KG1 (cell line): ENCODE data around the gene PPL.

Experiments
- DNase-seq: peaks from one replicate; lab custom pipeline; 2025; lab: John Stamatoyannopoulos, UW

PPL gene

DNA sequence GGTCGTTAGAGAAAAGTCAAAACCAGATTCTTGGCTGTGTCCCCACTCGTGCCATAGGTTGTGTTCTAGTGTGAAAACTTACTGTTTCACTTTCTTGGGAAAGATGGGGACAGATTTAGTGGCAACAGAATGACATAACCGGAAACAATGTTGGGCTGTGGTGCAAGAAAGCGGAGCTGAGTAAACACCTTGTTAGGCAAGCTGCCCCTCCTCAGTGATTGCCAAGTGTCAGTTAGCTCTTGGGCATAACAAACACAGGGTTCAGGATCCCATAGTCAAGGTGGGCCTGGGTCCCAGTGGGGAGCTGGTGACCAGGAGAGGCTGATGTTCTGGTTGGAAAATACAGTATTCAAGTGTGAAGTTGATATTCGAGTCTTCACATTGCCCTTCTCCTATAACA lies 74.3 kb downstream of the PPL start:
- no peak for DNase-seq

DNA sequence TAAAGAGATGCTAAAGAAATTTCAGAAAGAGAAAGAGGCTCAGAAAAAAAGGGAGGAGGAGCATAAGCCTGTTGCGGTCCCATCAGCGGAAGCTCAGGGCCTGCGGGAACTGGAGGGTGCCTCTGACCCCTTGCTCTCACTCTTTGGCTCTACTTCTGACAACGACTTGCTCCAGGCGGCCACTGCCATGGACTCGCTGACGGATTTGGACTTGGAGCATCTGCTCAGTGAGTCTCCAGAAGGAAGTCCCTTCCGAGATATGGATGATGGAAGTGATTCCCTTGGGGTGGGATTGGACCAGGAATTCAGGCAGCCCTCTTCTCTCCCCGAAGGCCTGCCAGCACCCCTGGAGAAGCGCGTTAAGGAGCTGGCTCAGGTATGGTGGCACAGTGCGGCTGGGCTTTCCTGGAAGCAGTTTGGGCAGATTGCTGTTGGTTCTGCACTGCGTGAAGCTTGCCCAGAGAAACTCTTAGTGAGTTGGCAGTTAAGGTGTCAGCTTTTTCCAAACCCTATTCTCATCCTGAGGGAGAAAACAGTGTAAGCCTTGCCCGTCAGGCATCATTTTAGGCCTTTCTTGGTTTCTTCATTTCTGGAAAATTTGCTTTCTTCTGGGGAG lies 76.1 kb downstream of the PPL start:
- DNase-seq, result no peak

DNA sequence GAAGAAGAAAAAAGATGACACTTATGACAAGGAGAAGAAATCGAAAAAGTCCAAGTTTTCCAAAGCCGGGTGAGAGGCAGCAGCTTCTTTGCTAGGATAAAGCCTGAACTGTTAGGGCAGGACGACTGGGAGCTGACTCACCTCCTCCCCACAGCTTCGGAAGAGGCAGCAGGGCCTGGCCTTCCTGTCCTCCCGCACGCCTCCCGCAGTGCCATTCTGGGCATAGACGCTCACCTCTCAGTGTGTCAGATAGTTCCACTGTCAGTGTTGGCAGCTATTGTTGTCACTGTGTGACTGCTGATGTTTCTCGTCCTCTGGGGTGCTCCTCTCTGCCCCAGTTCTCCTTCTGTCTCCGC lies 77.1 kb downstream of the PPL start:
- no peak for DNase-seq

DNA sequence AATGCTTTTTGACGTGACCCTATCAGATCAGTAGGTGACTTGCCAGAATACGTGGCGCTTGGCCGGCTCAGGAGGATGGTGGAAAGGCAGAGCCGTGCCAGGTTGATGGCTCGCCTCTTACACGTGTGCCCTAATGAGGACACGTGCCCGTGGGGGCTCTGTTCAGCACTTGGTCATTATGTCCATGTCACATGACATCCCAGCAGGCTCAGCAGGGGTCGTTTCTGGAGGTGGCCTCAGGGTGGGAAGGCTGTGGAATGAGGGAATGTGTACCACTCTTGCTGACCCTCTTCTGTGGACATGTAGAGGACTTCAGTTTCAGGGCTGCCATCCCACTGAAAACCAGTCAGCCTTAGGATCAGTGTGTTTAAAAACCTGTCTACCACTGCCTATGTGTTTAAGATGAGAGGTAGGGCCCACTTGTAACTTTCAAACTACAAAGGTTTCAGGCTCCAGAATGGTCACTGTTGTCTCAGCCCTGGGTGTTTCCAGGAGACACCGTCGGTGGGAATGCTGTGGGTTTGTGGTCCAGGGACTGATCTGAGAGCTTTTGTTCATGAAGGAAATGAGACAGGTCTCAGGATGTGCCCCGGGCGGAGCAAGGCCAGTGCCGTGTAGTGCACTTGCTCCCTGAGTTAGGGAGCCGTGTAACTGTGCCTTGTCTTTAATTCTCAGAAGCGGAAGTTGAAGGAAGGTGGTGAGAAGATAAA lies 77.6 kb downstream of the PPL start:
- no peak for DNase-seq

DNA sequence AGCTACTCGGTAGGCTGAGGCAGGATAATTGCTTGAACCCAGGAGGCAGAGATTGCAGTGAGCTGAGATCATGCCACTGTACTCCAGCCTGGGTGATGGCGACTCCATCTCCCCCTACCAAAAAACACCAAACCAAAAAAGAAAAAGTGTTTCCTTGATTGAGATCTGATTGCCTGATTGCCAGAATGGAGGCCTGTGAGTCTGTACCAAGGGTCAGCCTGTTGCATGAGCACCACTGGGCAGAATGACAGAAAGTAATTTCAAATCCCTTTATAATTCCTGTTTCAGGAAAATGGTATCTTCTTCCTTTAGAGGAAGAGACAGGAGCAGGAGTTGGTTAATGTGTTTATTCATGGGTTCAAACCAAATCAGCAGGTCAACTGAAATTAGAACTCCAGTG lies 81.1 kb downstream of the PPL start:
- no peak for DNase-seq

DNA sequence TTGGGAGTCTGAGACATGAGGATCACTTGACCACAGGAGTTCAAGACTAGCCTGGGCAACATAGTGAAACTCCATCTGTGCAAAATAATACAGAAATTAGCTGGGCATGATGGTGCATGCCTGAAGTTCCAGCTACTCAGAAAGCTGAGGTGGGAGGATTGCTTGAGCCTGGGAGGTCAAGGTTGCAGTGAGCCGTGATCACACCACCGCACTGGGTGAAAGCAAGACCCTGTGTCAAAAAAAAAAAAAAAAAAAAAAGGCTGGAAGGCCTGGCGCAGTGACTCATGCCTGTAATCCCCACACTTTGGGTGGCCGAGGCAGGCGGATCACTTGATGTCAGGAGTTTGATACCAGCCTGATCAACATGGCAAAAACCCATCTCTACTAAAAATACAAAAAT lies 81.6 kb downstream of the PPL start:
- DNase-seq, result no peak

DNA sequence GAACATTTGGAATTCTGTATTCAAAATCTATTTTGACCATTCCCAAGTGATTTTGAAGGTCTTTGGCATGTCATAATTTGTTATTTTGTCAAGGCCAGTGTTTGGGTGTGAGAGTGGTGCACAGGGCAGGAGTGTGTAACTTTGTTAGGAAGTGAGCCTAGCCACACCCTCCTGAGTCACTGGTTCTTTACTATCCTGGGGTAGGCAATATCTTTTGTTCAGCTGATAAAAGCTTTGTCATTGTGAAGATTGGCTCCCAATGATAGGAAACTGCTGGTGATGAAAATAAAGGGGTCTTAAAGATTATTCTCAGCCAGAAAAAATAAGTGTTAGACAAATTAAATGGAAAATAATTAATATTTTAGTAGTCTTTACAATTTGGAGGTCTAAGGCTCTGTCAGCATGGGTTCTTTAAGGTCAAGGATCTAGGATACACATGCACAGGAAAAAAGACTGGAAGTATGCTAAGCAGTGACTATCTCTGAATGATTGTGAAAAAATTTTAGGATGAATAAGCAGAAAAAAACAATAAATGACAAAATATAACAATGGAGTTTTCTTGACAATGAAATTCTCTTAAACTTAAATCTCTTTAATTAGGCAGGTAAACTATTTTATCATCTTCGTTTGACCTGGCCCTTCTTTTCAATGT lies 84.6 kb downstream of the PPL start:
- DNase-seq, result no peak

DNA sequence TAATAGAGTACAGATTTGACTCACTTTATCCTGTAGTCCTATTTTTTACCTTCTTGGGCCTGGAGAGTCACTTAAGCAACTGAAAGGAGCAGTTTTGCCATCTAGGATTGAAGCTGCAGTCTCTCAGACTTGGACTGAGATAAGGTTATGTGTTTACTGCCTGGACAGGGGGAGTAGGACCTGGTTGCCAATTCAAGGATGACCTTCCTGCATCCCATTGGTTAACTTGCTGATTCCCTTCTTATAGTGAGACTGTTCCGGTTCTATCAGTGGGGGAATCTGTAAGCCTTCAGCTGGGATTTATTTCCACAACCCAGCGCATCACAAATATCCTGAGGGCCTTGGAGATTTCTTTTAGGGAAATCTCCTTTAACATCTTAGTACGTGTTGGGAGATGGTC lies 86.7 kb downstream of the PPL start:
- no peak for DNase-seq

DNA sequence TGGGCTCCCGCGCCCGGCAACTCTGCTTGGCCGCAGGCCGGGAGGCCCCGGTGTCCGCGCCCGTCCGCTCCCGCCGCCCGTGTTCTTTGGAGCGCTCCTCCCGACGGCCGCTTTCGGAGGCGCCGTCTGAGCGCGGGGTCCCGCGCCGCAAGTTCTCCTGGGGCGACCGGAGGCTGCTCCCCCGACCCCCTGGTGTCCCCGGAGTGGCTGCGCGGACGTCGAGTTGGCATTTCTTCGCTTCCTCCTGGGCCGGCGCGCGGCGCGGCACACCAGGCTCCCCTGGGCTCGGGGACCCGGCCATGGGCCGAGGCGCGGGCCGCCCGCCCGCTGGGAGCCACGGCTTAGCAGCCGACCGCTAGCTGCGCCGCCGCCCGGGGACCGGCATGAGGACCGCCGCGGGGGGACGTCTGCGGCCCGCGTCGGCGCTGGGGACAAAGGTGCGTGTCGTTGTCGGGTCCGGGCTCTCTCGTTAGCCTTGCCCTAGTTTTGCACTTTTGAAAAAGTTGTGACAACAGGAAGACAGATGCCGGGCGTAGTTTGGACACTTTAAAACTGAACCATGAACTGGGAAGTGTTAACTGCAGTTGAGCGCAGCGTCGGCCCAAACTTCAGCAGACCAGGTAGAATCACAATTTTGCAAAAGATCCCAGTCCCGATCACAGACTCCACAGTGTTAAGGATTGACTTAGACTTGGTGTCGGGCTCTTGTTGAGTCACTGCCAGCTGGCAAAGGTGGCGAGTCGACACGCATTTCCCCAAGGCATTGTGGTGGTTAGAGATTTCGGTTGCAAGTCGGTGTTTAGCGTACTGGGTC lies 89.0 kb downstream of the PPL start:
- peak; percentile 23 for DNase-seq

DNA sequence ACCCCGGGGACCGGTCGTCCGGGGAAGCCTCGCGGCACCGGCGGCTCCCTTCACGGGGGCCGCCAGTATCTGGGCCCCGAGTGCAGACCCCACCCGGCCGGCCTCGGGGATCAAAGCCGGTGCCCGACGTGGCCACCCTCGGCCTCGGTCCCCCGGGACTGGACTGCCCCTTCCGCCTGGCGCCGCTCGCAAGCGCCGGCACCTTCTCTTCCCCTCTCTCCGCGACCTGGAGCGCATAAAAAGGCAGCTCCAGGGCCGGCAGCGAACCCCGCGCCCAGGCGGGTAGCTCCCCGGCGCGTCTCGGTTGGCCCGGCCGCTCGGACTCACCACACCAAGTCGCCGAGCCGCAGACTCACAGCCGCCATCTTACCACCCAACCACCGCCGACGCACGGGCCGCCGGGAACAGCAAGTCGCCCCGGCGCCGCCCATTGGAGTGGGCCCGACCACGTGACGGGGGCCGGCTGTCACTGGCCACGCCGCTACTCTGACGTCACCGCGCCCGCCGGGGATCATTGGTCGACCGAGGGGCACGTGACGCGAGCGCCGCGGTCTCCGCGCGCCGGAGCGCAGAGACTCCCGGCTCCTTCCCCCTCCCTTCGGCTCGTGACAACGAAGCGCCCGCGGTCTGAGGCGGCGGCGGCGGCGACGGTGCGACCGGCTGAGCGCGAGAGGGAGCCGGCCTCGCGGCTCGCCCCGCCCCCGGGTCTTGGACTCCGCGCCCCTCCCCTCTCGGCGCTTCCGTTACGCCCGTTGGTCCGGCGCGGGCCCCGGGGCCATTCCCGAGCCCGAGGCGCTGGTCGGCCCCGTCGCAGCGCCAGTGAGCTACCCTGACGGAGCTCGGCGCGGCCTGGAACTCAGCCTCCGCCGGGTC lies 89.8 kb downstream of the PPL start, which contains the start of the genes GLYR1 and UBN1:
TSS of gene GLYR1 (minus strand) at position 388 of the 873 bp plus-strand sequence. CDS start at position 365, 23 bp downstream.
TSS of gene UBN1 (plus strand) at position 581 of the 873 bp plus-strand sequence. CDS start 5,437 bp downstream, outside the sequence.
- DNase-seq, result peak; percentile 98

DNA sequence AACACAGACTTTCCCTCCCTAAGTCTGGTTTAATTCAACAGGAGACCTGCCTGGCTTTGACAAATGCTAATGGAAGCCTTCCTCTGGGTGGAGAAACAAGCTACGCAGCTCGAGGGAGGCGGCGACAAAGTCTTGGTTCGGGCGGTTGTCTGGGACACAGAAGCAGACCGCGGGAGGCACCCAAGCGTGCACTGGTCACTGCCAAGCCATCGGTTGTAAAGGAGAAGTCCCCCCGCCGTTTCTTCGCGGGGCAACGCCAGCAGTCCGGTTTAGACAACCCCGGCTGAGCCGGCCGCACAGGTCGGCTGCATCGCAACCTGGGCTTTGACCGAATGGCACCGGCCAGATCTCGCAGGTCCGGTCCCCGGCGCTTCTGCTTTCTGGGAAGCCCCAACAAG lies 90.4 kb downstream of the PPL start:
- no peak for DNase-seq

DNA sequence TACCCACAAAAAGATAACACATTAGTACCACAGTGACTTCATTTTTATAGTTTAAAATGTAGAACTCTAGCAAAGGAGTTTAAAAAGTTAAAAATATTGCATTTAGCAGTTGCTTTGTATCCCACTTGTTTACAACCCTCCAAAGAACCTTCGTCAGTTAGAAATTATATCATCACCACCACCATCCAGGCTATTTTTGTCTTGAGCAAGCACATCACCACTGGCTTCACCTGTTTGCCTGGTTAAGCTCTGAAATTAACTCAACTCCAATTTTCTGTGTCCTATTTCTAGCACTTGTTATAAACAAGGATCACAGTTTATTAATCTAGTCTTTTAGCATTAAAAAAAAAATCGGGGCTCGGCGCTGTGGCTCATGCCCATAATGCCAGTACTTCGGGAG lies 96.0 kb downstream of the PPL start:
- no peak for DNase-seq

DNA sequence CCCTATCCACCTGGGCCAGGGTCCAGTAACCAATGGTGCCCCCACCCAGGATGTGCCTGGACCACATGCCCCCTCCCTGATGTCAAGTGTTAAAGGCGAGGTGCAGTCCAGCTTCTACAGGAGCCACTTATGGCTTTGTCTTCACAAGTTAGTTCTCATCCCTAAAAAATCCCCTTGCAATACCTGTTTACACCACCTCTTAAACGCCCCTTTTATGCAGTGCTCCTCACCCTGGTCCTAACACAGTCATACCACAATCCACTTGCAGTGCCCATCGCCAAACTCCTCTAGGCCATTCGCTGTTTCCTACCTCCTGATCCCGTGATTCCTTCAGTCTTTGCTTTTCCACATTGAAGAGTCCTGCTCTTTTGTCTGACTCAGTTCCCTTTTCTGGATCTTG lies 97.0 kb downstream of the PPL start:
- no peak for DNase-seq

DNA sequence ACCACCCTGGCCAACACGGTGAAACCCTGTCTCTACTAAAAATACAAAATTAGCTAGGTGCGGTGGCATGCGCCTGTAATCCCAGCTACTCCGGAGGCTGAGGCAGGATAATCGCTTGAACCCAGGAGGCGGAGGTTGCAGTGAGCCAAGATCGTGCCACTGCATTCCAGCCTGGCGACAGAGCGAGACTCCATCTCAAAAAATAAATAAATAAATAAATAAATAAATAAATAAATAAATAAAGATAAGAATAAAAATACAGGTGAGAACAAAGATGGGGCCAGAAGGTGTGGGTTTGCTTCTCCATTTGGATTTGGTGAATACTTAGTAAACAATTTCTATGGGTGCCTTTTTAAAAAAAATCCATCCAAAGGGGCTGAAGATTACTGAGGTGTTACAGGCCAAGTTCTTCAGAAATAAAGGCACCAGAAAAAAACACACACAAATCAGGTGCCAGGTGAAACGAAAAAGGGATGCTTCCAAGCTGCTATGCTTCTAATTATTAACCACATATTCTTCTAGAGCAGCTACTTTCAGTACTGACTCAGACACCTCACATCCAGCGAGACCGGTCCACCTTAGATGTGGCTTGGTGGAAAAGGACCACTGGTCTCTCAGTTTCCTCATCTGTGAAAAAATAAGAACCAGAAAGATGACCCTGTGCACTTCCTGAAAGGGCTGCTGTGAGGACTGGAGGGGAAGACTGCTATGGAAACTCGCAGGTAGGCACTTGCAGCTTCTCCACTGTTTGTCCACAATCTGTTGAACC lies 99.0 kb downstream of the PPL start:
- DNase-seq, result no peak

DNA sequence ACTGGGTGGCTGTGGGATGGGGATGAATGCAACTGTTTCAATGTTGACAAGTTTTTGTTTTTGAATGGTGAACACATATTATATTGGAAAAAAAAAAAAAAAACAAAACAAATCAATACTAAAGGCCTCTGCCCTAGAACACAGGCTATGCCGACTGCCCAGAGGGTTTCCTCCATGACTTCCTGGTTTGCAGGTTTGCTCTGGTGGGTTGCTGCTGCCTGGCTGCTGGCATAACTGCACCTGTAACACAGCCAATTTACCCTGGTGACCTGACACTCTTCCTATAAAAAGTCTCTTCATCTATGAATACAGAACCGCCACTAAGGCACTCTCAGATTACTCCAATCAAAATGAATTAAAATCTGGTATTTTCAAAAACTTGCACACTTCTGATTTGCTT lies 100.2 kb downstream of the PPL start:
- DNase-seq, result no peak

DNA sequence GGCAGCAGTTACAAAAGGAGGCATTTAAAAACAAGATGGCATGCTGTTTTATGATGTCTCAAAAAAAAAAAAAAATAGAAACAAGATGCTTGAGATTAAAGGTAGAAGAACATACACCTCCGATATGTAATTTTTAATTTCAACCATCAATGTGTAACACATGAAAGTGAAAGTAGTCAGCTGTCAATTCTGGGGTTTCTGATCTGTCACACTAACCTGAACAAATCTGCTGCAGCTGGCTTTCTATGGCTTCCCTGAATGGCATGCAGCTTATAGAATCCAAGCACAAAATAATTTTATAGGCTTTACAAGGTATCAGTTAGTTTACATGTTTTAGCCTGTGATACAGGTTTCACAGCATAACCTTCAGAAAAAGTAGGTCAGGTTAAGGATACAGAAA lies 103.4 kb downstream of the PPL start:
- DNase-seq, result no peak

DNA sequence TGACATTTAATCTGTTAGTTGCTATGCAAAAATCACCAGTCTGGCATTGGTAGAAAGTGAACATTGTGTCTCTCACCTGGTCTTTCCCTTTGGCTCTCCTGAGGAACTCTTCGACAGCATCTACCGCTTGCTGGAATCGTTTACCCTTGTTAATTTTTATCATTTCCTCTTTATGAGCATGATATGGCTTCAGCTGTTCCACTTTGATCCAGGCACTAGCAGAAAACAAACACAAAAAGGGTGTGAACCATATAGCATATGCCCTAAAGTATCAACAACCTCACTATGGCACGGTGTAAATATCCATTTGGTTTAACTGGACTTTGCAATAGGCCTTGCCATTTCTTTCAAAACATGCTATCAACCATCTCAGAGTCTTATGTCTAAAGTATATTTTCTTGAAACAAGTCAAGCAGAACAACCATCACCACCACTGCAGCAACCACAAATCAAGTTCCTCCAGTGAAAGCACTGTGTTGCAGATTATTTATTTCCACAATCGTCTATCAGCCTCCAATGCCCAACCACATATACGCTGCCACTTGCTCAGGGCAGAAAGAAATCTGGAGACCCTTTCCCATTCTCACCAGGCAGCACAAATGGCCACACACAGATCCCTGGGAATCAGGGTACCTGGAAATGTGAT lies 104.1 kb downstream of the PPL start:
- no peak for DNase-seq
